ENCODE results near the gene SEMG1. TPM values are rescaled to one million over a fixed set of nuclear protein-coding genes. Genes with fewer than 3 reads are reported as not detected.

The SEMG1 gene
- total RNA-seq, 1 experiment from 2014 or later, result 2.1 TPM

DNA sequence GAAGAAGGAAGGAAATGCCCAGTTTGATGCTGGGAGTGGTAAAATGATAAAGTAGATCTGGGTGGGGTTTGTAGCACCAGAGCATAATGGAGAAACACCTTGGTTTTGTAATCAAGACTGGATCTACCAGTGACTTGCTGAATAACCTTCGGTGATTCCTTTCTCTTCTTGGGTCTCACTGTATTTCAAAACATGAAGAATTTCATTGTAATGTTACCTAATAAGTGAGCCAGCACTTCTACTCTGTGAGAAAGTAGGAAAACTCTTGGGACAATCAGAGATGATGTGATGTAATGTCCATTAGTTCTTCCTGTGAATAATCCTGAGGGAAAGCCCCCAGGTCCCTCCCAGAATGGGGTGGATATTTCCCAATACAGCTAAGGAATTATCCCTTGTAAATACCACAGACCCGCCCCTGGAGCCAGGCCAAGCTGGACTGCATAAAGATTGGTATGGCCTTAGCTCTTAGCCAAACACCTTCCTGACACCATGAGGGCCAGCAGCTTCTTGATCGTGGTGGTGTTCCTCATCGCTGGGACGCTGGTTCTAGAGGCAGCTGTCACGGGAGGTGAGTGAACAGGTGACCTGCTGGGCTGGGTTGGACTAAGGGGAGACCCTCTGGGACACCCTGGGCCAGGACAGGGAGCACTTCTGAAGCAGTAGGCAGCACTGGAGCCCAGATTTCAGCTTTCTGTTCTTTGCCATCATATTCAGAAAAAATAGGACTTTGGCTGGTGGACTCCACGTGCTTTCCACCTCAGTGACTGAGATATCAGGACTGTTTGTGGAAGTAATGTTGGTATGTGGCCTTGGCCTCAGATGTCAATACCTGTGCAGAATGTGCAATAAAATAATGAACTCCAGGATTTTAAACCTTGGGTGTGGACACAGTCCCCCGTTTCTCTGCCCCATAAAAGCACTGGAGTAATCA, 32.1 kb upstream of the SEMG1 start, which contains the start of gene PI3:
PI3 (plus strand) TSS at position 469 of the 931 bp plus-strand sequence; CDS start at position 490, 21 bp downstream.
- no peak within 1 kb of the TSS for H3K4me3 Mint-ChIP-seq
- H3K27ac Mint-ChIP-seq, result no peak within 1 kb of the TSS
- ATAC-seq (no peak), DNase-seq (ENCODE audit: low spot score) (no peak)
- peaks cover 7% of the 10 kb centered on the region; the same call in 1 of the 2 replicates for H3K4me1 Mint-ChIP-seq
- TF ChIP-seq CBFB (CRISPR knock-in tag; IDR thresholded peaks at IDR 0.05; ENCODE audit: low read depth), result no peak
- no peak for TF ChIP-seq ZNF396 (CRISPR knock-in tag; IDR thresholded peaks at IDR 0.05; ENCODE audit: borderline replicate concordance)
- TF ChIP-seq ESRRA (CRISPR knock-in tag; IDR thresholded peaks at IDR 0.05; ENCODE audit: borderline replicate concordance), result no peak
- TF ChIP-seq, protein P1, sequence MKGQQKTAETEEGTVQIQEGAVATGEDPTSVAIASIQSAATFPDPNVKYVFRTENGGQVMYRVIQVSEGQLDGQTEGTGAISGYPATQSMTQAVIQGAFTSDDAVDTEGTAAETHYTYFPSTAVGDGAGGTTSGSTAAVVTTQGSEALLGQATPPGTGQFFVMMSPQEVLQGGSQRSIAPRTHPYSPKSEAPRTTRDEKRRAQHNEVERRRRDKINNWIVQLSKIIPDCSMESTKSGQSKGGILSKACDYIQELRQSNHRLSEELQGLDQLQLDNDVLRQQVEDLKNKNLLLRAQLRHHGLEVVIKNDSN (CRISPR knock-in tag; IDR thresholded peaks at IDR 0.05), result no peak
- TF ChIP-seq, protein P2, sequence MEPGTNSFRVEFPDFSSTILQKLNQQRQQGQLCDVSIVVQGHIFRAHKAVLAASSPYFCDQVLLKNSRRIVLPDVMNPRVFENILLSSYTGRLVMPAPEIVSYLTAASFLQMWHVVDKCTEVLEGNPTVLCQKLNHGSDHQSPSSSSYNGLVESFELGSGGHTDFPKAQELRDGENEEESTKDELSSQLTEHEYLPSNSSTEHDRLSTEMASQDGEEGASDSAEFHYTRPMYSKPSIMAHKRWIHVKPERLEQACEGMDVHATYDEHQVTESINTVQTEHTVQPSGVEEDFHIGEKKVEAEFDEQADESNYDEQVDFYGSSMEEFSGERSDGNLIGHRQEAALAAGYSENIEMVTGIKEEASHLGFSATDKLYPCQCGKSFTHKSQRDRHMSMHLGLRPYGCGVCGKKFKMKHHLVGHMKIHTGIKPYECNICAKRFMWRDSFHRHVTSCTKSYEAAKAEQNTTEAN (CRISPR knock-in tag; IDR thresholded peaks at IDR 0.05), result no peak
- no peak for TF ChIP-seq OVOL2 (CRISPR knock-in tag; IDR thresholded peaks at IDR 0.05; ENCODE audit: borderline replicate concordance)
- TF ChIP-seq, protein P3, sequence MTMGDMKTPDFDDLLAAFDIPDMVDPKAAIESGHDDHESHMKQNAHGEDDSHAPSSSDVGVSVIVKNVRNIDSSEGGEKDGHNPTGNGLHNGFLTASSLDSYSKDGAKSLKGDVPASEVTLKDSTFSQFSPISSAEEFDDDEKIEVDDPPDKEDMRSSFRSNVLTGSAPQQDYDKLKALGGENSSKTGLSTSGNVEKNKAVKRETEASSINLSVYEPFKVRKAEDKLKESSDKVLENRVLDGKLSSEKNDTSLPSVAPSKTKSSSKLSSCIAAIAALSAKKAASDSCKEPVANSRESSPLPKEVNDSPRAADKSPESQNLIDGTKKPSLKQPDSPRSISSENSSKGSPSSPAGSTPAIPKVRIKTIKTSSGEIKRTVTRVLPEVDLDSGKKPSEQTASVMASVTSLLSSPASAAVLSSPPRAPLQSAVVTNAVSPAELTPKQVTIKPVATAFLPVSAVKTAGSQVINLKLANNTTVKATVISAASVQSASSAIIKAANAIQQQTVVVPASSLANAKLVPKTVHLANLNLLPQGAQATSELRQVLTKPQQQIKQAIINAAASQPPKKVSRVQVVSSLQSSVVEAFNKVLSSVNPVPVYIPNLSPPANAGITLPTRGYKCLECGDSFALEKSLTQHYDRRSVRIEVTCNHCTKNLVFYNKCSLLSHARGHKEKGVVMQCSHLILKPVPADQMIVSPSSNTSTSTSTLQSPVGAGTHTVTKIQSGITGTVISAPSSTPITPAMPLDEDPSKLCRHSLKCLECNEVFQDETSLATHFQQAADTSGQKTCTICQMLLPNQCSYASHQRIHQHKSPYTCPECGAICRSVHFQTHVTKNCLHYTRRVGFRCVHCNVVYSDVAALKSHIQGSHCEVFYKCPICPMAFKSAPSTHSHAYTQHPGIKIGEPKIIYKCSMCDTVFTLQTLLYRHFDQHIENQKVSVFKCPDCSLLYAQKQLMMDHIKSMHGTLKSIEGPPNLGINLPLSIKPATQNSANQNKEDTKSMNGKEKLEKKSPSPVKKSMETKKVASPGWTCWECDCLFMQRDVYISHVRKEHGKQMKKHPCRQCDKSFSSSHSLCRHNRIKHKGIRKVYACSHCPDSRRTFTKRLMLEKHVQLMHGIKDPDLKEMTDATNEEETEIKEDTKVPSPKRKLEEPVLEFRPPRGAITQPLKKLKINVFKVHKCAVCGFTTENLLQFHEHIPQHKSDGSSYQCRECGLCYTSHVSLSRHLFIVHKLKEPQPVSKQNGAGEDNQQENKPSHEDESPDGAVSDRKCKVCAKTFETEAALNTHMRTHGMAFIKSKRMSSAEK (CRISPR knock-in tag; IDR thresholded peaks at IDR 0.05; ENCODE audit: borderline replicate concordance), result no peak
- CTCF ChIA-PET, result no interaction called here
- H3K36me3 Mint-ChIP-seq, result no peaks in the 10 kb centered on the region
- peaks cover 16% of the 10 kb centered on the region for H3K27me3 Mint-ChIP-seq (ENCODE audit: low read depth)
- H3K9me3 Mint-ChIP-seq, result peaks cover 3% of the 10 kb centered on the region; the same call in 1 of the 2 replicates
- POLR2A ChIA-PET, result no interaction called here

DNA sequence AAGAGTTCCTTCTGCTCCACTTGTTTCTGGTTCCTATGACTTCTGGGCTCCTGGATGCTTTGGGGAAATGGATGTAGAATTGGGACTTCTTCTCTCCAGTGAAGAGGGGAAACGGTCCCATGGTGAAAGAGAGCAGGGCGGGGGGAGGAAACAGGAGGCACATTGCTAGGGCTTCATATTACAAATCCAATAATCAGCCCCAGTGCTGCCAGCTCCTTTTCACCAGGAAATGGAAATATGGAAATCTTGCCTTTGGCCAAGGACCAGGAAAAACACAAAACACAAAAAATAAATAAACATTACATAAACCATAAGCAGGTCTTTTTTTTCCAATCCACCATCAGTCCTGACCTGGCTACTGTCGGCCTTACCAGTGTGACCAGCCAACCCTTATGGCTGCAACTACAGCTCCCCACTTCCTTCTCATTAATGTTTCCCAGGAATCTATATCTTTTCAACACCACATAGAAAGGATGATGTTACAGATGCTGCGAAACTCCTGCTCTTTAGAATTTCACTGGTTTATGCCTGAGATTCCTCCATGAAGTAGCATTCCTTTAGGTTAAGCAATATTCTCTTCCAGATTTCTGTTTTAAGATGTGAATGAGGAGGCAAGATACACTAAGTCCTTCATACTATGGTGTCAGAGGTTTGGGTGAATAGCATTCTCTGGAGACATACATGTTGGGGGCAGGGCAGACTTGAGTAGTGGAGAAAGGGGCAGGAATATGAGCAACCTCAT, 30.1 kb upstream of the SEMG1 start:
- POLR2A ChIA-PET, result no interaction called here
- no peak overlapping the region for H3K27ac Mint-ChIP-seq
- no peak for DNase-seq (ENCODE audit: low spot score)
- no peak overlapping the region for H3K4me3 Mint-ChIP-seq
- ATAC-seq, result no peak
- peaks cover 7% of the 10 kb centered on the region; the same call in 1 of the 2 replicates for H3K4me1 Mint-ChIP-seq
- no peaks in the 10 kb centered on the region for H3K36me3 Mint-ChIP-seq
- CTCF ChIA-PET, result interaction anchor here (1.0 to 1.2 kb wide), 2 partner anchors 53 to 117 kb away, joined by 3 to 6 read pairs; no protein-coding TSS in a partner anchor
- TF ChIP-seq, protein P4, sequence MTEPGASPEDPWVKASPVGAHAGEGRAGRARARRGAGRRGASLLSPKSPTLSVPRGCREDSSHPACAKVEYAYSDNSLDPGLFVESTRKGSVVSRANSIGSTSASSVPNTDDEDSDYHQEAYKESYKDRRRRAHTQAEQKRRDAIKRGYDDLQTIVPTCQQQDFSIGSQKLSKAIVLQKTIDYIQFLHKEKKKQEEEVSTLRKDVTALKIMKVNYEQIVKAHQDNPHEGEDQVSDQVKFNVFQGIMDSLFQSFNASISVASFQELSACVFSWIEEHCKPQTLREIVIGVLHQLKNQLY (CRISPR knock-in tag; IDR thresholded peaks at IDR 0.05), result no peak
- TF ChIP-seq NR2C2 (CRISPR knock-in tag; IDR thresholded peaks at IDR 0.05) (no peak), GTF2I (CRISPR knock-in tag; conservative IDR thresholded peaks at IDR 0.05) (no peak), SP1 (CRISPR knock-in tag; conservative IDR thresholded peaks at IDR 0.05) (no peak), EMX1 (CRISPR knock-in tag; IDR thresholded peaks at IDR 0.05) (no peak), ZNF263 (CRISPR knock-in tag; IDR thresholded peaks at IDR 0.05; ENCODE audit: low read depth) (no peak), NR1H2 (CRISPR knock-in tag; IDR thresholded peaks at IDR 0.05) (no peak)
- TF ChIP-seq, protein P5, sequence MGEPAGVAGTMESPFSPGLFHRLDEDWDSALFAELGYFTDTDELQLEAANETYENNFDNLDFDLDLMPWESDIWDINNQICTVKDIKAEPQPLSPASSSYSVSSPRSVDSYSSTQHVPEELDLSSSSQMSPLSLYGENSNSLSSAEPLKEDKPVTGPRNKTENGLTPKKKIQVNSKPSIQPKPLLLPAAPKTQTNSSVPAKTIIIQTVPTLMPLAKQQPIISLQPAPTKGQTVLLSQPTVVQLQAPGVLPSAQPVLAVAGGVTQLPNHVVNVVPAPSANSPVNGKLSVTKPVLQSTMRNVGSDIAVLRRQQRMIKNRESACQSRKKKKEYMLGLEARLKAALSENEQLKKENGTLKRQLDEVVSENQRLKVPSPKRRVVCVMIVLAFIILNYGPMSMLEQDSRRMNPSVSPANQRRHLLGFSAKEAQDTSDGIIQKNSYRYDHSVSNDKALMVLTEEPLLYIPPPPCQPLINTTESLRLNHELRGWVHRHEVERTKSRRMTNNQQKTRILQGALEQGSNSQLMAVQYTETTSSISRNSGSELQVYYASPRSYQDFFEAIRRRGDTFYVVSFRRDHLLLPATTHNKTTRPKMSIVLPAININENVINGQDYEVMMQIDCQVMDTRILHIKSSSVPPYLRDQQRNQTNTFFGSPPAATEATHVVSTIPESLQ (CRISPR knock-in tag; IDR thresholded peaks at IDR 0.05), result no peak
- TF ChIP-seq, protein P2 (CRISPR knock-in tag; IDR thresholded peaks at IDR 0.05), result no peak
- peaks cover 8% of the 10 kb centered on the region for H3K27me3 Mint-ChIP-seq (ENCODE audit: low read depth)
- H3K9me3 Mint-ChIP-seq, result no peaks in the 10 kb centered on the region
